Sigmoid colon (tissue), 4 donors: ENCODE data around the gene LRRIQ4.

Experiments
- EP300 ChIP-seq, 4 donors: sonication (generic); formaldehyde crosslinking; IDR thresholded peaks; one replicate each; pipeline ENCODE4 v1.6.1; 2017; ENCODE audit warnings: antibody characterized with exemption in 4 of 4
- POLR2A ChIP-seq, 2 donors: fragments of 450-650 bp; IDR thresholded peaks; one replicate each; pipeline ENCODE4 v1.6.1; 2016; ENCODE audit warnings: antibody characterized with exemption in 2 of 2, mild to moderate bottlenecking in 2 of 2, moderate library complexity in 2 of 2
- TF ChIP-seq, protein P1 (sequence below), 4 experiments: fragments of 450-650 bp in 3 of 4; fragments of 200-600 bp in 1 of 4; IDR thresholded peaks; one replicate each; pipeline ENCODE4 v1.5.1; 2016 to 2019; ENCODE audit warnings: antibody characterized with exemption in 4 of 4, mild to moderate bottlenecking in 3 of 4, moderate library complexity in 2 of 4

DNA sequence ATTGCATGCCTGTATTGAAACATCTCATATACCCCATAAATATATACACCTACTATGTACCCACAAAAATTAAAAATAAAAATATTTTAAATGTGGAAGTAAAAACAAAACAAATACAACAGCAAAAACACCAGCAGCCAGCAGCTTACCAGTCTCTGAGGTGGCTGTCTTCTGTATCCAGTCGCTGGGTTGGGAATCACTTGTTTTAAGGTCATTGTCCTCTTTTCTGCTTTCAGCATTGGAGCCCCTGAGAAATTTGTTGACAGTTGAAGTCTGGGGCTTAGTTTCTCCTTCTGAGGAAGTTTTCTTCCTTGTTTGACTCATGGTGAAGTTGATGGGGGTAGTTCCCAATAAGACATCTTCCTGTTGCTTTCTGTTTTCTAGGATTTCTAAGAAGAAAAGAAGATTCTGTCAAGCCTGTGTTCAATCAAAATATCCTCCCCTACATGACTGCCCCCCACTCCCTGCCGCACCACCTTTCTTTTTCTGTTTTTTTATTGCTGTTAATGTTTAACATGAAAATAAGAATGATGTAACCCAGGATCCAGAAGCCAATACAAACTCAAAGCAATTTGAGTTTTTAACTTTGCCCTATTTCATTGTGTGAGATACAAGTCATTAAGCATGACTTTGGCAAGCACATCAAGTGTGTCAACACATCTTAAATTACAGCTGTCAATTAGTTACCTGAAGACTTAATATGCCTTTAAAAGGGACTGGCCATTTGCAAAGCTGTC, 57.0 kb downstream of the LRRIQ4 start, which contains the start of gene LRRC31:
- TF ChIP-seq, protein P1, sequence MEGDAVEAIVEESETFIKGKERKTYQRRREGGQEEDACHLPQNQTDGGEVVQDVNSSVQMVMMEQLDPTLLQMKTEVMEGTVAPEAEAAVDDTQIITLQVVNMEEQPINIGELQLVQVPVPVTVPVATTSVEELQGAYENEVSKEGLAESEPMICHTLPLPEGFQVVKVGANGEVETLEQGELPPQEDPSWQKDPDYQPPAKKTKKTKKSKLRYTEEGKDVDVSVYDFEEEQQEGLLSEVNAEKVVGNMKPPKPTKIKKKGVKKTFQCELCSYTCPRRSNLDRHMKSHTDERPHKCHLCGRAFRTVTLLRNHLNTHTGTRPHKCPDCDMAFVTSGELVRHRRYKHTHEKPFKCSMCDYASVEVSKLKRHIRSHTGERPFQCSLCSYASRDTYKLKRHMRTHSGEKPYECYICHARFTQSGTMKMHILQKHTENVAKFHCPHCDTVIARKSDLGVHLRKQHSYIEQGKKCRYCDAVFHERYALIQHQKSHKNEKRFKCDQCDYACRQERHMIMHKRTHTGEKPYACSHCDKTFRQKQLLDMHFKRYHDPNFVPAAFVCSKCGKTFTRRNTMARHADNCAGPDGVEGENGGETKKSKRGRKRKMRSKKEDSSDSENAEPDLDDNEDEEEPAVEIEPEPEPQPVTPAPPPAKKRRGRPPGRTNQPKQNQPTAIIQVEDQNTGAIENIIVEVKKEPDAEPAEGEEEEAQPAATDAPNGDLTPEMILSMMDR (IDR thresholded peaks at IDR 0.05): no peak
- no peak for TF ChIP-seq EP300 (IDR thresholded peaks at IDR 0.05)
- TF ChIP-seq POLR2A (IDR thresholded peaks at IDR 0.05): no peak
